Stimulated activated naive CD8-positive, alpha-beta T cell treated with anti-CD3 and anti-CD28 coated beads, Interleukin-15, Interleukin-2, amounts not matched to agents 100 U/mL and 50 U/mL, for 24 hours (primary cell): ENCODE results near the gene DST.

Experiments used
- ATAC-seq: fragments of 150-1000 bp; cut with Tn5 transposase; one replicate; pipeline ENCODE4 v1.10.0; 2021
- DNase-seq: peaks from one replicate; pipeline ENCODE4 v3.0.0; 2021

Gene DST

GRCh38 chr6:56535626-56536025 lies 107.1 kb downstream of the DST start:
- ATAC-seq (no peak), DNase-seq (no peak)

GRCh38 chr6:56534680-56535419 lies 107.8 kb downstream of the DST start:
- ATAC-seq, result no peak
- DNase-seq, result no peak

- ATAC-seq (no peak), DNase-seq (no peak)
Observed at GRCh38 chr6:56532766-56533551, 109.7 kb downstream of the DST start.

- no peak for DNase-seq
- ATAC-seq, result no peak
Observed at GRCh38 chr6:56531839-56532595, 110.7 kb downstream of the DST start.

GRCh38 chr6:56529594-56530191 lies 113.0 kb downstream of the DST start:
- ATAC-seq, result no peak
- DNase-seq, result no peak

- no peak for ATAC-seq
- no peak for DNase-seq
Observed at GRCh38 chr6:56528412-56528841, 114.3 kb downstream of the DST start.

GRCh38 chr6:56527934-56528333 lies 114.8 kb downstream of the DST start:
- DNase-seq (no peak), ATAC-seq (no peak)

- DNase-seq (no peak), ATAC-seq (no peak)
Observed at GRCh38 chr6:56526860-56527544, 115.7 kb downstream of the DST start.

GRCh38 chr6:56525974-56526789 lies 116.5 kb downstream of the DST start:
- ATAC-seq (no peak), DNase-seq (no peak)

- no peak for DNase-seq
- ATAC-seq, result no peak
Observed at GRCh38 chr6:56524891-56525703, 117.6 kb downstream of the DST start.

GRCh38 chr6:56522495-56523270 lies 120.0 kb downstream of the DST start:
- ATAC-seq (no peak), DNase-seq (no peak)

GRCh38 chr6:56521976-56522375 lies 120.7 kb downstream of the DST start:
- no peak for ATAC-seq

GRCh38 chr6:56521454-56521853 lies 121.2 kb downstream of the DST start:
- ATAC-seq (no peak), DNase-seq (no peak)

More at GRCh38 chr6:56521976-56522375, 120.7 kb downstream of the DST start:
- DNase-seq, result no peak

- ATAC-seq, result no peak
- no peak for DNase-seq
Observed at GRCh38 chr6:56520218-56520617, 122.5 kb downstream of the DST start.

- no peak for DNase-seq
- ATAC-seq, result no peak
Observed at GRCh38 chr6:56518995-56519767, 123.5 kb downstream of the DST start.

GRCh38 chr6:56517155-56517745 lies 125.4 kb downstream of the DST start:
- DNase-seq (no peak), ATAC-seq (no peak)

GRCh38 chr6:56516003-56516402 lies 126.7 kb downstream of the DST start:
- ATAC-seq (no peak), DNase-seq (no peak)
